Panc1 (cell line): ENCODE measurements around the gene SNCB. TPM values are rescaled to one million over a fixed set of nuclear protein-coding genes. Genes with fewer than 3 reads are reported as not detected.

Experiments used
- ATAC-seq: fragments of 200-7000 bp; cut with Tn5 transposase; 2 replicates; pipeline ENCODE4 v1.9.1; 2020; ENCODE audit warnings: mild to moderate bottlenecking, moderate library complexity
- BruUV-seq: library from RNA; stranded (reverse); fragments of 400-500 nt; replicated peaks from 2 replicates; lab custom pipeline; 2021; lab: Mats Ljungman, UMichigan
- CTCF ChIA-PET: fragments of 300-600 bp; sonication (Branson Sonifier 250); formaldehyde crosslinking; loops from one replicate; lab custom pipeline; 2022; ENCODE audit warnings: antibody characterized with exemption; lab: Charles Lee
- POLR2A ChIA-PET: fragments of 300-600 bp; sonication (Branson Sonifier 250); formaldehyde crosslinking; loops from one replicate; lab custom pipeline; 2022; ENCODE audit warnings: antibody characterized with exemption; lab: Charles Lee
- DNase-seq: peaks from one replicate; pipeline ENCODE4 v3.0.0-alpha.2; 2010; ENCODE audit warnings: low read depth, low spot score
- H3K27ac ChIP-seq: 2 replicates; pipeline ENCODE4 v1.5.1; 2011; ENCODE audit warnings: mild to moderate bottlenecking, low read length, inconsistent platforms
- H3K27me3 ChIP-seq: fragments of 200-500 bp; sonication (Bioruptor generic); 2 replicates; pipeline ENCODE4 v1.6.0; 2014; ENCODE audit warnings: low read length, inconsistent platforms; ENCODE audit not compliant: control insufficient read depth, insufficient read depth
- H3K36me3 ChIP-seq: fragments of 200-500 bp; sonication (Bioruptor generic); 2 replicates; pipeline ENCODE4 v1.5.1; 2014; ENCODE audit warnings: inconsistent platforms, mild to moderate bottlenecking, low read length, moderate library complexity; ENCODE audit not compliant: control insufficient read depth, insufficient read depth
- H3K4me1 ChIP-seq: 2 replicates; pipeline ENCODE4 v1.5.1; 2011; ENCODE audit warnings: inconsistent platforms, mild to moderate bottlenecking, low read length, moderate library complexity; ENCODE audit not compliant: control insufficient read depth, insufficient read depth
- H3K4me3 ChIP-seq, 2 experiments: 2 replicates each; pipeline ENCODE4 v1.5.1; 2011 to 2012; ENCODE audit warnings: low read depth in 2 of 2, low read length in 2 of 2, mild to moderate bottlenecking in 2 of 2, inconsistent platforms in 1 of 2, moderate library complexity in 1 of 2
- H3K9me3 ChIP-seq: fragments of 200-500 bp; sonication (Bioruptor generic); 2 replicates; pipeline ENCODE4 v1.5.1; 2014; ENCODE audit warnings: low read depth, mild to moderate bottlenecking, inconsistent platforms, low read length, moderate library complexity; ENCODE audit not compliant: control insufficient read depth, insufficient read depth
- CTCF ChIP-seq: fragments of 450-650 bp; IDR thresholded peaks from 2 replicates; pipeline ENCODE4 v1.5.1; 2017; ENCODE audit warnings: mild to moderate bottlenecking
- POLR2AphosphoS5 ChIP-seq: IDR thresholded peaks from 2 replicates; pipeline ENCODE4 v1.6.1; 2012; ENCODE audit warnings: mild to moderate bottlenecking, low read depth, low read length, moderate library complexity
- REST ChIP-seq, 2 experiments: IDR thresholded peaks; 2 replicates each; pipeline ENCODE4 v1.6.1; 2011 to 2012; ENCODE audit warnings: low read depth in 2 of 2, control low read depth in 1 of 2, low read length in 1 of 2, mild to moderate bottlenecking in 1 of 2, moderate library complexity in 1 of 2; ENCODE audit not compliant: insufficient read depth in 1 of 2
- SIN3A ChIP-seq: IDR thresholded peaks from 2 replicates; pipeline ENCODE4 v1.6.1; 2012; ENCODE audit warnings: low read depth, mild to moderate bottlenecking, low read length, moderate library complexity, borderline replicate concordance; ENCODE audit not compliant: insufficient read depth
- TCF7L2 ChIP-seq: IDR thresholded peaks from 2 replicates; pipeline ENCODE4 v1.6.1; 2011; ENCODE audit warnings: mild to moderate bottlenecking, low read depth, low read length, inconsistent platforms
- in situ Hi-C: cut with HindIII; loops from 2 replicates; pipeline ENCODE4 v1.10.0; 2016; ENCODE audit warnings: low sequenced_read_pairs, low pct_unique_long_range_greater_than_20kb
- intact Hi-C: fragments of 100-400 bp; cut with micrococcal nuclease; formaldehyde crosslinking; loops from one replicate; pipeline ENCODE4 v1.10.0; 2022; ENCODE audit not compliant: unreplicated experiment
- total RNA-seq: library from RNA; stranded (reverse); gene quantifications from one replicate; pipeline ENCODE4 v1.2.1, GENCODE V29; 2021; ENCODE audit not compliant: unreplicated experiment

The SNCB gene
- total RNA-seq, 1 experiment from 2014 or later, result 0.77 TPM

- DNase-seq (no peak), ATAC-seq (no peak)
- no peaks in the 10 kb centered on the region for H3K9me3 ChIP-seq
- H3K4me1 ChIP-seq, result no peaks in the 10 kb centered on the region
- H3K4me3 ChIP-seq, result no peak overlapping the region
- H3K36me3 ChIP-seq, result no peaks in the 10 kb centered on the region
- ChIA-PET CTCF (no interaction called here), POLR2A (no interaction called here)
- no peak overlapping the region for H3K27ac ChIP-seq
- TF ChIP-seq TCF7L2, result no peak
- TF ChIP-seq SIN3A, result no peak
- TF ChIP-seq REST (IDR thresholded peaks at IDR 0.05; ENCODE audit: insufficient read depth in 1 of 2, low read depth in 2 of 2, low read length in 1 of 2), result no peak
- TF ChIP-seq POLR2AphosphoS5, result no peak
- no peak for TF ChIP-seq CTCF
- H3K27me3 ChIP-seq, result peaks cover 14% of the 10 kb centered on the region; the same call in 1 of the 2 replicates
- intact Hi-C loops, result no loop called here
- in situ Hi-C loops, result no loop called here
- no TSS peak for BruUV-seq
Measured at GRCh38 chr5:176632745-176633144, 2.4 kb upstream of the SNCB start.

GRCh38 chr5:176631383-176632200 lies 1.3 kb upstream of the SNCB start:
- in situ Hi-C loops, result no loop called here
- DNase-seq (no peak), ATAC-seq (no peak)
- BruUV-seq, result no TSS peak
- H3K36me3 ChIP-seq, result no peaks in the 10 kb centered on the region
- H3K27me3 ChIP-seq, result peaks cover 14% of the 10 kb centered on the region; the same call in 1 of the 2 replicates
- no peaks in the 10 kb centered on the region for H3K9me3 ChIP-seq
- H3K4me3 ChIP-seq, result no peak overlapping the region
- no peak overlapping the region for H3K27ac ChIP-seq
- intact Hi-C loops, result no loop called here
- no peaks in the 10 kb centered on the region; the same call in 1 of the 2 replicates for H3K4me1 ChIP-seq
- ChIA-PET POLR2A (no interaction called here), CTCF (no interaction called here)
- TF ChIP-seq REST (IDR thresholded peaks at IDR 0.05; ENCODE audit: insufficient read depth in 1 of 2, low read depth in 2 of 2, low read length in 1 of 2), result no peak
- no peak for TF ChIP-seq SIN3A
- TF ChIP-seq POLR2AphosphoS5, result no peak
- no peak for TF ChIP-seq TCF7L2
- no peak for TF ChIP-seq CTCF
